Hematopoietic multipotent progenitor cell treated with erythropoietin and hydrocortisone succinate and interleukin-3 and kit ligand, for 4 days (in vitro differentiated cells): ENCODE measurements around the gene KLRF2.

ENCODE experiments used
- DNase-seq: peaks from one replicate; pipeline ENCODE4 v3.0.0-alpha.2; 2015

KLRF2 gene

DNA sequence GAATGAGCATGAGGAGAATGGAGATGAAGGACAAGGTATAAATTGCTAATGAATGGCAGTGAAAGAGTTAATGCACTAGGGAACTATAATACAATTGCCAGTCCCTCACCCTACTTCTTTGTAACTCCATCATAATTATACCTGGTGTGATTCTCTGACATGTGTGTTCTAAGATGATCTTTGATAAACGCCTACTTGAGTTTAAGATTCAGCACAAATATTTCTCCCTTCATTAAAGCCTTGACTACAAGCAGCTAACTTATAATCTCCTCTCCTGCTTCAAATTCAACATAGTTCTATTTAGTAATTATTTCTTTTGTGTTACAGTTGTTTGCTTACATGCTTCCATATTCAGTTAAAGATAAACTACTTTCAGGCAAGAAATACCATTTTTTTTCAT, 60.5 kb downstream of the KLRF2 start:
- DNase-seq = no peak

DNA sequence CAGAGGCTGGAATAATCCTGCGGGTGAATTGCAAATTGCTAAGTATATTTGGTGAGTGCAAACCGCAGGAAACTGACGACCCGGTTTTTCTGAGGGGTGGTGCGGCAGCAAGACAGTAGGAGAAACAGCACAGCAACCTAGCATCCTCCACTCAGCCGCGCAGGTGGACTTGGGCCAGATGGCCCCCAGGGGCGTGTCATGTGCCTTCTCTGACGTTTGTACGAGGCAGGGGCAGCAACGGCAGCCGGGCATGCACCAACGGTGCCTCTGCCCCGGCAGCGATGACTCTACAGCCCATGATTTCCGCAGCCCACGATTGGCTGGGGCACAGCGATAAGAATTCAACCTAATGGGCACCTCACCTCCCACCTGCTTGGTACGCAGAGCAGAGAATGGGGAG, 62.0 kb downstream of the KLRF2 start:
- peak; percentile 66 for DNase-seq

DNA sequence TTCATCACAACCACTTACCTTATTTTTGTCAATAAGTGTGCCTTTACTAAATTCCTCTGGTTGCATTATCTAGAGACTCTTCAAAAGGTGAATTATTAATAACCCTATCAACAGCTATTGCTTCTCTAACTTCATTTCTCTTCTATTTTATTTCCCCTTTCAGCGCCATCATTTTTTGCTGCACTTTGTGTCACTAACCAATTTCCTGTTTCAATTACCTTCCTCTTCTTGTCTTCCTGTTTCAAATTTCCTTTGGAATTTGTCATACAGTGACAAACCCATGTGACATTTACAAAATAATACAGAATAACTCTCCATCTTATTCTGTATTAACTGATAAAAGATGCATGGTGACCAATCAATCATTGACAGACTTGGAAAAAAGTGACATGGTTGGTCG, 63.1 kb downstream of the KLRF2 start:
- DNase-seq = peak; percentile 33
